ENCODE data around the gene CHKA.
A peak's percentile ranks its signal among the peaks of the same experiment; 100 is the strongest.

Gene CHKA

GRCh38 chr11:68028802-68029545 lies 92.2 kb downstream of the CHKA start:
- H3K79me2 ChIP-seq (ENCODE audit: low read length) = peaks cover 50% of the 10 kb centered on the region
- no peaks in the 10 kb centered on the region for H3K9me3 ChIP-seq (replicated peaks; ENCODE audit: insufficient read depth, low read length)
- TF ChIP-seq CTCF (IDR thresholded peaks at IDR 0.05; ENCODE audit: low read length) (no peak), EZH2 (optimal IDR thresholded peaks at IDR 0.05; ENCODE audit: low read depth, low read length) (no peak), EZH2phosphoT487 (IDR thresholded peaks at IDR 0.05; ENCODE audit: low read length) (no peak)
- H3K27me3 ChIP-seq (replicated peaks; ENCODE audit: insufficient read depth, low read length) = no peaks in the 10 kb centered on the region
- no peak overlapping the region for H3K27ac ChIP-seq (ENCODE audit: low read length)
- no peaks in the 10 kb centered on the region for H4K20me1 ChIP-seq (ENCODE audit: insufficient read depth, low read length)
- H2AFZ ChIP-seq (ENCODE audit: low read length) = no peak overlapping the region
- H3K9ac ChIP-seq (ENCODE audit: low read length) = no peak overlapping the region; the same call in 1 of the 2 replicates
- no peaks in the 10 kb centered on the region for H3F3A ChIP-seq (ENCODE audit: insufficient read depth, low read length)
- no peak for DNase-seq
- H3K9me2 ChIP-seq (replicated peaks; ENCODE audit: insufficient read depth, low read length) = no peaks in the 10 kb centered on the region
- peaks cover 11% of the 10 kb centered on the region for H3K4me1 ChIP-seq (ENCODE audit: low read length)
- peak overlapping the region; percentile 87 for H3K4me2 ChIP-seq (ENCODE audit: low read depth, low read length)
- H3K36me3 ChIP-seq (replicated peaks; ENCODE audit: insufficient read depth, low read length) = 0 out of 2 replicates have a peak, but pooled peaks cover 2% of the 10 kb centered on the region
- H3K4me3 ChIP-seq (ENCODE audit: low read length) = peak overlapping the region; percentile 83

- H3K4me2 ChIP-seq (ENCODE audit: low read depth, low read length) = no peak overlapping the region
- no peak for TF ChIP-seq EZH2 (optimal IDR thresholded peaks at IDR 0.05; ENCODE audit: low read depth, low read length)
- TF ChIP-seq EZH2phosphoT487 (IDR thresholded peaks at IDR 0.05; ENCODE audit: low read length) = no peak
- no peak for TF ChIP-seq CTCF (IDR thresholded peaks at IDR 0.05; ENCODE audit: low read length)
- DNase-seq = no peak
- no peaks in the 10 kb centered on the region for H3F3A ChIP-seq (ENCODE audit: insufficient read depth, low read length)
- peaks cover 38% of the 10 kb centered on the region for H3K79me2 ChIP-seq (ENCODE audit: low read length)
- no peak overlapping the region for H2AFZ ChIP-seq (ENCODE audit: low read length)
- no peaks in the 10 kb centered on the region for H3K9me3 ChIP-seq (replicated peaks; ENCODE audit: insufficient read depth, low read length)
- H3K27ac ChIP-seq (ENCODE audit: low read length) = no peak overlapping the region
- no peaks in the 10 kb centered on the region for H3K36me3 ChIP-seq (replicated peaks; ENCODE audit: insufficient read depth, low read length)
- H4K20me1 ChIP-seq (ENCODE audit: insufficient read depth, low read length) = no peaks in the 10 kb centered on the region
- H3K27me3 ChIP-seq (replicated peaks; ENCODE audit: insufficient read depth, low read length) = no peaks in the 10 kb centered on the region
- H3K9me2 ChIP-seq (replicated peaks; ENCODE audit: insufficient read depth, low read length) = no peaks in the 10 kb centered on the region
- no peak overlapping the region for H3K4me3 ChIP-seq (ENCODE audit: low read length)
- no peak overlapping the region for H3K9ac ChIP-seq (ENCODE audit: low read length)
- peaks cover 11% of the 10 kb centered on the region for H3K4me1 ChIP-seq (ENCODE audit: low read length)
Observed at GRCh38 chr11:68027667-68028066, 93.5 kb downstream of the CHKA start.

- TF ChIP-seq EZH2 (optimal IDR thresholded peaks at IDR 0.05; ENCODE audit: low read depth, low read length) = no peak
- TF ChIP-seq CTCF (IDR thresholded peaks at IDR 0.05; ENCODE audit: low read length) = no peak
- TF ChIP-seq EZH2phosphoT487 (IDR thresholded peaks at IDR 0.05; ENCODE audit: low read length) = no peak
- no peaks in the 10 kb centered on the region for H3K9me3 ChIP-seq (replicated peaks; ENCODE audit: insufficient read depth, low read length)
- H2AFZ ChIP-seq (ENCODE audit: low read length) = no peak overlapping the region
- H3K27ac ChIP-seq (ENCODE audit: low read length) = no peak overlapping the region
- no peaks in the 10 kb centered on the region for H3K36me3 ChIP-seq (replicated peaks; ENCODE audit: insufficient read depth, low read length)
- H4K20me1 ChIP-seq (ENCODE audit: insufficient read depth, low read length) = no peaks in the 10 kb centered on the region
- no peak overlapping the region for H3K4me3 ChIP-seq (ENCODE audit: low read length)
- H3K4me1 ChIP-seq (ENCODE audit: low read length) = peaks cover 6% of the 10 kb centered on the region
- no peaks in the 10 kb centered on the region for H3F3A ChIP-seq (ENCODE audit: insufficient read depth, low read length)
- H3K4me2 ChIP-seq (ENCODE audit: low read depth, low read length) = no peak overlapping the region
- H3K9ac ChIP-seq (ENCODE audit: low read length) = no peak overlapping the region
- DNase-seq = no peak
- H3K27me3 ChIP-seq (replicated peaks; ENCODE audit: insufficient read depth, low read length) = no peaks in the 10 kb centered on the region
- H3K79me2 ChIP-seq (ENCODE audit: low read length) = peaks cover 27% of the 10 kb centered on the region
- H3K9me2 ChIP-seq (replicated peaks; ENCODE audit: insufficient read depth, low read length) = no peaks in the 10 kb centered on the region
Observed at GRCh38 chr11:68026391-68027105, 94.6 kb downstream of the CHKA start.

All from MM.1S (cell line).